ACC112 (cell line): ENCODE results near the gene DISP1.

ENCODE experiments used
- H2AFZ ChIP-seq: fragments of 200-600 bp; sonication (generic); one replicate; pipeline ENCODE4 v1.6.0; 2017; ENCODE audit warnings: antibody characterized with exemption, low read length; ENCODE audit not compliant: unreplicated experiment
- H3K27ac ChIP-seq: fragments of 200-600 bp; sonication (generic); 2 replicates; pipeline ENCODE4 v1.5.1; 2014; ENCODE audit warnings: low read depth, mild to moderate bottlenecking, antibody characterized with exemption, low read length, moderate library complexity
- H3K27me3 ChIP-seq: fragments of 200-600 bp; sonication (generic); 2 replicates; pipeline ENCODE4 v1.6.1; 2014; ENCODE audit warnings: mild to moderate bottlenecking, antibody characterized with exemption, low read length, moderate library complexity, mixed read lengths; ENCODE audit not compliant: insufficient read depth
- H3K36me3 ChIP-seq: fragments of 200-600 bp; sonication (generic); 2 replicates; pipeline ENCODE4 v1.6.1; 2016; ENCODE audit warnings: mild to moderate bottlenecking, antibody characterized with exemption, low read length, moderate library complexity, mixed read lengths; ENCODE audit not compliant: insufficient read depth
- H3K4me1 ChIP-seq: fragments of 200-600 bp; sonication (generic); one replicate; pipeline ENCODE4 v1.6.1; 2016; ENCODE audit warnings: low read length, mixed read lengths; ENCODE audit not compliant: insufficient read depth, unreplicated experiment, control insufficient read depth
- H3K4me3 ChIP-seq: fragments of 200-600 bp; sonication (generic); 2 replicates; pipeline ENCODE4 v1.5.1; 2014; ENCODE audit warnings: mild to moderate bottlenecking, low read depth, low read length
- H3K79me2 ChIP-seq: fragments of 200-600 bp; sonication (generic); one replicate; pipeline ENCODE4 v1.6.0; 2016; ENCODE audit warnings: low read length; ENCODE audit not compliant: control insufficient read depth, unreplicated experiment, insufficient read depth

DISP1 gene

DNA sequence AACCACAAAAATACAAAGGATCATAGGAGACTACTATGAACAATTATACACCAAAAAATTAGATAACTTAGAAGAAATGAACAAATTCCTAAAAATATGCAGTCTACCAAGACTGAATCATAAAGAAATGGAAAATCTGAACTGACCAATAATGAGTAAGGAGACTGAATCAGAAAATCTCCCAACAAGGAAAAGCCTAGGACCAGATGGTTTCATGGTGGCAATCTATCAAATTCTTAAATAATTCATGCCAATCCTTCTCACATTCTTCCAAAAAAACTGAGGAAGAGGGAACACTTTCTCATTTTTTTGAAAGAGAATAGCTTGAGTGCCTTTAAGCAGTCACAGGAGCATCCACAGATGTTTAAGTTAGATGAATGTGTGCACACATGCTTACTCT, 31.8 kb upstream of the DISP1 start:
- H3K4me3 ChIP-seq: no peak overlapping the region
- no peaks in the 10 kb centered on the region for H3K36me3 ChIP-seq
- H3K27ac ChIP-seq: no peak overlapping the region
- H3K4me1 ChIP-seq: peaks cover 24% of the 10 kb centered on the region
- H3K79me2 ChIP-seq: no peaks in the 10 kb centered on the region
- H2AFZ ChIP-seq: no peak overlapping the region
- H3K27me3 ChIP-seq: 0 out of 2 replicates have a peak, but pooled peaks cover 3% of the 10 kb centered on the region

GRCh38 chr1:222784371-222784770, 30.5 kb upstream of the DISP1 start:
- peaks cover 22% of the 10 kb centered on the region for H3K4me1 ChIP-seq
- H3K27me3 ChIP-seq: 0 out of 2 replicates have a peak, but pooled peaks cover 3% of the 10 kb centered on the region
- no peaks in the 10 kb centered on the region for H3K79me2 ChIP-seq
- H3K36me3 ChIP-seq: no peaks in the 10 kb centered on the region
- H3K4me3 ChIP-seq: no peak overlapping the region
- H3K27ac ChIP-seq: no peak overlapping the region
- no peak overlapping the region for H2AFZ ChIP-seq

DNA sequence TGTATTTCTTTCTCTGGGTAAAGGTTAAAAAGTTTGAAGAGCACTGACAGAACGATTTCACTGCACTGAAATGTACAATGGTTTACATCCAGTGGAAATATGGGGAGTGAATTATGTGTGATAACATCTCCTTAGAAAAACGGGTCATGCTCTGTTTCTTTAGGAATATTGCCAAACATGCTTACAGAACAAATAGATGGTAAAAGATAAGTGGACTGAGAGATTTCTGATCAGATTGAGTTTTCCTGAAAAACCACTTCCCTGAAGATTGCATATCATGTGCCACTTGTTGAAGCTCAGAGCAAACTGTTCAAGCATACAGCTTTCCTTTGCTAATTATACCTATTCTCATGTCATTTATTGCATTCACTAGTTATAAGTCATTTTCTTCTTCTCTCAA, 29.9 kb upstream of the DISP1 start:
- Histone ChIP-seq H2AFZ (no peak overlapping the region), H3K79me2 (no peaks in the 10 kb centered on the region), H3K4me1 (peaks cover 22% of the 10 kb centered on the region), H3K4me3 (no peak overlapping the region), H3K36me3 (no peaks in the 10 kb centered on the region), H3K27me3 (0 out of 2 replicates have a peak, but pooled peaks cover 3% of the 10 kb centered on the region), H3K27ac (no peak overlapping the region)

- no peak overlapping the region for H2AFZ ChIP-seq
- no peaks in the 10 kb centered on the region for H3K36me3 ChIP-seq
- H3K79me2 ChIP-seq: no peaks in the 10 kb centered on the region
- peaks cover 22% of the 10 kb centered on the region for H3K4me1 ChIP-seq
- no peak overlapping the region for H3K4me3 ChIP-seq
- H3K27ac ChIP-seq: no peak overlapping the region
- 0 out of 2 replicates have a peak, but pooled peaks cover 3% of the 10 kb centered on the region for H3K27me3 ChIP-seq
Measured at GRCh38 chr1:222785529-222785928, 29.3 kb upstream of the DISP1 start.

DNA sequence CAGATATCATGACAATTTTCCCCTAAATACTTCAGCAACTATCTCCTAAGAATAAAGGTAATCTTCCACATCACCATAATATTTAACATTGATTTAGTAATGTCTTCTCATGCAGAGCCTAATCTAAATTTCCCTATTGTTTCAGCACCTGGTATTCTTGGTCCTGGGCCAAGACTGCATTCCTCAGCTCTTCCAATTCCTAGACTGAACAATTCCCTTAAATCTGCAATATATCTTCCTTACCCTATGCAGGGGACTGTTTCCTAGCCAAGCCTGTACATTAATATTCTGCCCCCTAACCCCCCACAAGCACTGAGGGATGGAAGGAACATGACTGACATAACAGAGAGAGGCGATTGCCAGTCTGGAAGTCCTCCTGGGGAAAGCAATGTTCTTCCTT, 28.7 kb upstream of the DISP1 start:
- Histone ChIP-seq H3K27ac (no peak overlapping the region), H3K36me3 (no peaks in the 10 kb centered on the region), H3K79me2 (no peaks in the 10 kb centered on the region), H3K27me3 (0 out of 2 replicates have a peak, but pooled peaks cover 3% of the 10 kb centered on the region), H3K4me3 (no peak overlapping the region), H2AFZ (no peak overlapping the region), H3K4me1 (peaks cover 28% of the 10 kb centered on the region)

DNA sequence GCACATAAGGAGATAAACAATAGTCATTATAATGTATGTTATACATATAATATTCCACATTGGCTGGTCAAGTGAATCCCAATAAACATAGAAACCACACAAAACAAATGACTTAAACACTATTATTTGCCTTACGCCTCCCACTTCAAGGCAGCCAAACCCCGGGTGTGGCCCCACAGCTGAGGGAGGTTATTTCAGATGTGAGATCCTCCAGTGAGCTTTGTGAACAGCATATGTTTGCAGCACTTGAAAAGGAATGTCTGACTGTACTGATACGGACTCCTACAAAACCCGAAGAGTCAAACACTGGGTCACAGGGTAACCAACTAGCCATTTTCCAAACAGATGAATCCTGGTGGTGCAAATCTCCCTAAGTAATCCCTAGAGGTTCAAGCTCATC, 27.1 kb upstream of the DISP1 start:
- Histone ChIP-seq H3K36me3 (no peaks in the 10 kb centered on the region), H3K4me3 (no peak overlapping the region), H3K27me3 (0 out of 2 replicates have a peak, but pooled peaks cover 3% of the 10 kb centered on the region), H2AFZ (no peak overlapping the region), H3K27ac (no peak overlapping the region), H3K4me1 (peaks cover 33% of the 10 kb centered on the region), H3K79me2 (no peaks in the 10 kb centered on the region)

GRCh38 chr1:222788402-222789156, 26.3 kb upstream of the DISP1 start:
- no peak overlapping the region for H3K4me3 ChIP-seq
- no peaks in the 10 kb centered on the region for H3K79me2 ChIP-seq
- no peak overlapping the region for H2AFZ ChIP-seq
- H3K27me3 ChIP-seq: no peaks in the 10 kb centered on the region
- no peak overlapping the region for H3K27ac ChIP-seq
- peaks cover 33% of the 10 kb centered on the region for H3K4me1 ChIP-seq
- no peaks in the 10 kb centered on the region for H3K36me3 ChIP-seq

DNA sequence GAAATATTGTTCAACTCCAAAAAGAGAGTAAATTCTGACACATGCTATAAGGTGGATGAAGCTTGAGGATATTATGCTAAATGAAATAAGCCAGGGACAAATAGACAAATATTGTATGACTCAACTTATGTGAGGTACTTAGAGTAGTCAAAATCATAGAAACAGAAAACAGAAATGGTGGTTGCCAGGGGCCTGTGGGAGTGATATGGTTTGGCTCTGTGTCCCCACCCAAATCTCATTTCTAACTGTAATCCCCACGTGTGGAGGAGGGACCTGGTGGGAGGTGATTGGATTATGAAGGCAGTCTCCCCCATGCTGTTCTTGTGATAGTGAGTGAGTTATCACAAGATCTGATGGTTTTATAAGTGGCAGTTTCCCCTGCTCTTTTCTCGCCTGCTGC, 24.7 kb upstream of the DISP1 start:
- H3K27ac ChIP-seq: no peak overlapping the region
- H3K27me3 ChIP-seq: no peaks in the 10 kb centered on the region
- H3K36me3 ChIP-seq: no peaks in the 10 kb centered on the region
- H2AFZ ChIP-seq: no peak overlapping the region
- H3K79me2 ChIP-seq: no peaks in the 10 kb centered on the region
- H3K4me1 ChIP-seq: peaks cover 20% of the 10 kb centered on the region
- H3K4me3 ChIP-seq: no peak overlapping the region

- Histone ChIP-seq H3K27ac (no peak overlapping the region), H3K36me3 (no peaks in the 10 kb centered on the region), H3K27me3 (no peaks in the 10 kb centered on the region), H3K4me3 (no peak overlapping the region), H3K79me2 (no peaks in the 10 kb centered on the region), H2AFZ (no peak overlapping the region), H3K4me1 (peaks cover 15% of the 10 kb centered on the region)
Measured at GRCh38 chr1:222790520-222790919, 24.3 kb upstream of the DISP1 start.

DNA sequence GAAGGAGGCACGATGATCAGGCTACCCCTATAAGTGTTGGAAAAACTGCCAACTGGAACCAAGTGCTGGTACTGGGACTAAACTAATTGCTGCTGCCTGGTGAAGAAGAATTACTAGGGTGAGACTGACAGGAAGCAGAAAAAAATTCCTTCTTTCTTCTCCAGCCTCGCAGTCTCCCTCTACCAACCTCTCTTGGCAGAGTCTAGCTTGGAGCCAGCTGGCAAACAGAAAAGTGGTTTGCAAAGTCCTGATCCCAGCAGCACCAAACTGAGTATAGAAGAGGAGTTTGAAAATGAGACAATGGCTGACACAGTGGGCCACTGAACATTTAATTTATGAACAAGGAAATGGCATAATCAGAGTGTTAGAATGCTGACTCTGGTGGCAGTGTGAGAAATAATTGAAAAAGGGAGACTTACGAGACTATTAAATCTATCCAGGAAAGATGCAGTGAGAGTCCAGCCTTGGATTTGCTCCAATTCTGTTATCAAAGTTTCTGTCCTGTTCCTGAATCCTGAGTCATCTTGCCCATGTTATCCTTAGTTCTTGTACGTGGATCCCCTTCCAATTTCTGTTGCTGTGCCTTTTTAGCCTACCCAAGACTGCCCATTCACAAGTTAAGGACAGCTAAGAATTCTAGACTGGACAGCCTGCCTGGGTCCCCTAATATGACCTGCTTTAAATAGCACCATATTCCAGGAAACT, 23.7 kb upstream of the DISP1 start:
- Histone ChIP-seq H3K4me3 (no peak overlapping the region), H3K79me2 (no peaks in the 10 kb centered on the region), H2AFZ (peak overlapping the region; percentile 22), H3K27ac (peak overlapping the region; percentile 43; the same call in 1 of the 2 replicates), H3K27me3 (no peaks in the 10 kb centered on the region), H3K36me3 (no peaks in the 10 kb centered on the region), H3K4me1 (peaks cover 11% of the 10 kb centered on the region)

- H3K27me3 ChIP-seq: no peaks in the 10 kb centered on the region
- no peak overlapping the region for H3K27ac ChIP-seq
- H2AFZ ChIP-seq: no peak overlapping the region
- peaks cover 11% of the 10 kb centered on the region for H3K4me1 ChIP-seq
- H3K4me3 ChIP-seq: no peak overlapping the region
- no peaks in the 10 kb centered on the region for H3K79me2 ChIP-seq
- H3K36me3 ChIP-seq: no peaks in the 10 kb centered on the region
Measured at GRCh38 chr1:222792744-222793143, 22.1 kb upstream of the DISP1 start.
